Nephron progenitor cell (in vitro differentiated cells): ENCODE results near the gene TTC17.
A peak's percentile ranks its signal among the peaks of the same experiment; 100 is the strongest.

Source experiments
- DNase-seq: peaks from one replicate; pipeline ENCODE4 v3.0.0; 2021
- H3K27ac Mint-ChIP-seq: 2 replicates; pipeline ENCODE4 v1.8.0; 2021; ENCODE audit warnings: mild to moderate bottlenecking, moderate library complexity, mixed read lengths
- H3K27me3 Mint-ChIP-seq: 2 replicates; pipeline ENCODE4 v1.8.0; 2021; ENCODE audit warnings: mild to moderate bottlenecking, low read depth, mixed read lengths; ENCODE audit not compliant: poor library complexity
- H3K36me3 Mint-ChIP-seq: 2 replicates; pipeline ENCODE4 v1.8.0; 2021; ENCODE audit warnings: low read depth, mixed read lengths
- H3K4me1 Mint-ChIP-seq: 2 replicates; pipeline ENCODE4 v1.8.0; 2021; ENCODE audit warnings: mixed read lengths
- H3K4me3 Mint-ChIP-seq: 2 replicates; pipeline ENCODE4 v1.8.0; 2021; ENCODE audit warnings: mild to moderate bottlenecking, moderate library complexity, mixed read lengths
- H3K9me3 Mint-ChIP-seq: 2 replicates; pipeline ENCODE4 v1.8.0; 2021; ENCODE audit warnings: mild to moderate bottlenecking, moderate library complexity, mixed read lengths
- TF ChIP-seq, protein P1 (sequence below): fragments of 200-600 bp; sonication (generic); IDR thresholded peaks from 2 replicates; pipeline ENCODE4 v1.5.0; 2021; ENCODE audit warnings: antibody characterized with exemption

Gene TTC17

DNA sequence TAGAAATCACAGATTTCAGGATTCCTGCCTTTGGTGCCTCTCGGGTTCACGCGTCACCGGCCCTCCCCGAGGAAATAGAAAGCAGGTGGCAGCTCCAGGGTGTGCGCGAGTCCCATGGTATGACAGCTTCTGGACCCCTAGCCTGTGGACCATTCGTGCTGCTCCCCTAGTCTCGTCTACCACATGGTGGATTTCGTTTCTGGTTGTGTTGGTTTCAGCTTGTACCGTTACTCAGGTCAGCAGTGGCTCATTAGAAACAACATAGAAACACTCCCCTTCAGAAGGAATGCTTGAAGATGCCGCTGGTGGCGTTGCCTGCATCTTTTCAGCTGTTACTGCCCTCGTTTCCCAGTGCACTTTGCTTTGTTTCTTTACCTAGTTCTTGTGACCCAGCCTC, 700 bp downstream of the TTC17 start:
- Mint-ChIP-seq H3K4me1 (peaks cover 31% of the 10 kb centered on the region), H3K36me3 (peaks cover 28% of the 10 kb centered on the region), H3K4me3 (peak overlapping the region; percentile 93), H3K27me3 (peaks cover 6% of the 10 kb centered on the region), H3K9me3 (peaks cover 4% of the 10 kb centered on the region), H3K27ac (peak overlapping the region; percentile 98)
- TF ChIP-seq, protein P1, sequence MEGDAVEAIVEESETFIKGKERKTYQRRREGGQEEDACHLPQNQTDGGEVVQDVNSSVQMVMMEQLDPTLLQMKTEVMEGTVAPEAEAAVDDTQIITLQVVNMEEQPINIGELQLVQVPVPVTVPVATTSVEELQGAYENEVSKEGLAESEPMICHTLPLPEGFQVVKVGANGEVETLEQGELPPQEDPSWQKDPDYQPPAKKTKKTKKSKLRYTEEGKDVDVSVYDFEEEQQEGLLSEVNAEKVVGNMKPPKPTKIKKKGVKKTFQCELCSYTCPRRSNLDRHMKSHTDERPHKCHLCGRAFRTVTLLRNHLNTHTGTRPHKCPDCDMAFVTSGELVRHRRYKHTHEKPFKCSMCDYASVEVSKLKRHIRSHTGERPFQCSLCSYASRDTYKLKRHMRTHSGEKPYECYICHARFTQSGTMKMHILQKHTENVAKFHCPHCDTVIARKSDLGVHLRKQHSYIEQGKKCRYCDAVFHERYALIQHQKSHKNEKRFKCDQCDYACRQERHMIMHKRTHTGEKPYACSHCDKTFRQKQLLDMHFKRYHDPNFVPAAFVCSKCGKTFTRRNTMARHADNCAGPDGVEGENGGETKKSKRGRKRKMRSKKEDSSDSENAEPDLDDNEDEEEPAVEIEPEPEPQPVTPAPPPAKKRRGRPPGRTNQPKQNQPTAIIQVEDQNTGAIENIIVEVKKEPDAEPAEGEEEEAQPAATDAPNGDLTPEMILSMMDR: no peak
- no peak for DNase-seq

DNA sequence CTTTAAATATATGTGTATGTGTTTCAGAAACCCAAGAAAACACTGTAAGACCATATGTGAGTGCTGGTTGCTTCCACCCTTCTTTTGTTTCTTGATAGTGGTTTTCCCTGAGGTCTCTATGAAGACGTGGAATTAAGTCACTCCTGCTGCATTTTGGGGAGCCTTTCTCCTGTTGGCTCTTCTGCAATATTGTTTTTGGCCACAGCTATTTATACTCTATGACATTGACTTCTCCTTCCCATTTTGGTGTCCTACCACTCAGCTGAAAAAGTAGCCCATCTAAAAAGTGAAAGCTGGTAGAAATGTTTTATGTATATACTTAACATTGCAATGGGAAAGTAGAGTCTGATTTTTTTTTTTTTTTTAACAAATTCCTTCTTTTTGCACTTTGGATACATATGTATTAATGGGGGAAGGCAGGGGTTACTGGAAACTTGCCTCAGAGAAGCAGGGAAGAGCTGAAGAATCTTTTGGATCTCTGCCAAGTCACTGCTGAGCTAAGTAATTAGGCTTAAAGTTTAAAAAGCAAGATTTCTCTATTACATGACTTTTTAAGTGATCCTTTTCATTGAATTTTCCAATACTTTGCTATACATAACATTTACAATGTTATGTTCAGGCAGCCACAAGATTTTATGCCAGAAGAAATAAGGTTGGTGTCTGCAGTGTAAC, 1.8 kb downstream of the TTC17 start:
- no peak for DNase-seq
- H3K4me3 Mint-ChIP-seq: peak overlapping the region; percentile 93
- TF ChIP-seq, protein P1: no peak
- H3K4me1 Mint-ChIP-seq: peaks cover 31% of the 10 kb centered on the region
- peaks cover 32% of the 10 kb centered on the region for H3K36me3 Mint-ChIP-seq
- peaks cover 4% of the 10 kb centered on the region for H3K9me3 Mint-ChIP-seq
- peaks cover 5% of the 10 kb centered on the region for H3K27me3 Mint-ChIP-seq
- peak overlapping the region; percentile 98 for H3K27ac Mint-ChIP-seq

DNA sequence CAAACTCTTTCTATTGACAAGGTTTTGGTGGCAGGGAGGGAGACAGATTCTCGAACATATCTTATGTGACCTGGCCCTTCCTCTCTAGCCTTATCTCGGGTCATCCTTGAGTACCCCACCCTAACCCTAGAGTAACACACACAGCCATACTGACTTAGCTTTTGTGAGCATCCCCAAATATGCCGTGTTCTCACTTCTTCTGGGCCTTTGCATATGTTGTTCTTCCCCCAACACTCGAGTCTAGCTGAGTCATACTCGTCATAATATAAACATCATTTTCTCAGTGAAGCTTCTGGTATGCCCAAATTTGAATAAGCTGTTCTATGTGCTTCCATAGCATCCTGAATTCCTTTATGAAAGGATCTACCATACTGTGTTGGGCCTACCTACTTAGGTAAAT, 8.0 kb downstream of the TTC17 start:
- Mint-ChIP-seq H3K4me1 (no peaks in the 10 kb centered on the region), H3K36me3 (peaks cover 54% of the 10 kb centered on the region), H3K9me3 (no peaks in the 10 kb centered on the region), H3K4me3 (no peak overlapping the region), H3K27me3 (no peaks in the 10 kb centered on the region), H3K27ac (no peak overlapping the region)
- TF ChIP-seq, protein P1: no peak
- DNase-seq: no peak

DNA sequence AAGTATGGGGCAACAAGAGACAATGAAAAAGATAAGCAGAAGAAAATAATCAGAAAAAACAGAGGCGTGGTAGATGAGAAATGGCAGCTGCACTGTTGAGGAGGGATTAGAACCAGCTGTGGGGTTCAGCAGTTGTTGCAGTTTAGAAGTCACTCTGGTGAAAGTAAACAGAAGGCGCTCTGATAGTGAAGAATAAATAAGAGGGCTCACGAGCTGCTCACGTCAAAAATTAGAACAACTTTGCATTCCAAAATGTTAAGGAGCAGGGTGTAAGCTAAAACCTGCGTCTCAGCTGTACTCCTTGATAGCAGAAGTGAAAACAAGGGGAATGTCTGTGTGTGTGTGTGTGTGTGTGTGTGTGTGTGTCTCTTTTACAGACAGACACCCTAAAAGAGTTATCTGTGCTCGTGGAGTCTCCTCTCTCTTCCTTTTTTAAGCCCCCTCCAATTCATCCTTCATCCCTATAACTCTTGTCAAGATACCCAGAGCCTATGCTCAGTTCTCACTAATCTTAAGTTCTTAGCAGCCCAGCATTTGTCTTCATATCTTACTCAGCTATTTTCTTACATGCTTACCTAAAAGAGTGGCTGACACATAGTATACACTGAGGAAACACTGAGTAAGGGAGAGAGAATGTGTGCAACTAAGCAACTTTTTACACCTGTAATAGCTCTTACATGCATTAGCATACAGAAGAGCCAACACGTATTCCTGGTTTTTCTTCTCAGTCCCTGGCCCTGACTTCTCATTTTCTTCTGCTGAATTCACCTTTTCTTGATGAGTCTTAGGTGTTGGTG, 8.9 kb downstream of the TTC17 start:
- Mint-ChIP-seq H3K27me3 (no peaks in the 10 kb centered on the region), H3K36me3 (peaks cover 52% of the 10 kb centered on the region), H3K27ac (peak overlapping the region; percentile 26), H3K4me3 (no peak overlapping the region), H3K4me1 (no peaks in the 10 kb centered on the region), H3K9me3 (no peaks in the 10 kb centered on the region)
- TF ChIP-seq, protein P1: no peak
- no peak for DNase-seq

DNA sequence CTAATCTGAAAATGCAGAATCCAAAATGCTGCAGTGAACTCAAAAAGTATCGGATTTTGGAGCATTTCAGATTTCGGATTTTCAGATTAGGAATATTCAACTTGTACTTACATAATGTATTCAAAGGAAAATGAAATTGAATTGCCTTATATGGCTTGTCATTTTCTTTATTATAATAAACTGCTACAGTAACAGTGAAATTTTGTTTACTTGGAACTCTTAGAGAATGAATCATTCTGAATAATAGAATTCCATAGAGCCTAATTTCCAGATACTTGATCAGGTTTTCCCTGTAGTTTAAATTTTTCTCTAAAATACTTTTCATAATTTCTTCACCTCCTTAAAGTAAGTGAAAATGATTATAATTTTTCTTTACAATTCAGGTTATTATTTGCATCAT, 17.3 kb downstream of the TTC17 start:
- no peaks in the 10 kb centered on the region for H3K27me3 Mint-ChIP-seq
- H3K9me3 Mint-ChIP-seq: no peaks in the 10 kb centered on the region
- H3K27ac Mint-ChIP-seq: no peak overlapping the region
- TF ChIP-seq, protein P1: no peak
- DNase-seq: no peak
- H3K36me3 Mint-ChIP-seq: peaks cover 26% of the 10 kb centered on the region
- H3K4me3 Mint-ChIP-seq: no peak overlapping the region
- no peaks in the 10 kb centered on the region for H3K4me1 Mint-ChIP-seq
